EH (cell line): ENCODE data around the gene DCUN1D1.

Source experiments
- DNase-seq: peaks from one replicate; pipeline ENCODE4 v3.0.0-alpha.2; 2015; ENCODE audit warnings: low read depth

The DCUN1D1 gene

GRCh38 chr3:182936239-182936917 lies 44.0 kb downstream of the DCUN1D1 start:
- DNase-seq: no peak

- no peak for DNase-seq
These were observed 44.5 kb downstream of the DCUN1D1 start for GRCh38 chr3:182935803-182936202.

- DNase-seq: no peak
These were observed 54.4 kb downstream of the DCUN1D1 start for GRCh38 chr3:182925944-182926337.

- DNase-seq: peak; percentile 77
These were observed 54.9 kb downstream of the DCUN1D1 start for GRCh38 chr3:182925330-182925943.

GRCh38 chr3:182921665-182922355 lies 58.5 kb downstream of the DCUN1D1 start:
- peak; percentile 27 for DNase-seq

GRCh38 chr3:182920515-182921084 lies 59.7 kb downstream of the DCUN1D1 start:
- DNase-seq: peak; percentile 8

GRCh38 chr3:182919866-182920357 lies 60.4 kb downstream of the DCUN1D1 start:
- DNase-seq: no peak

- no peak for DNase-seq
These were observed 63.2 kb downstream of the DCUN1D1 start for GRCh38 chr3:182917134-182917533.

- DNase-seq: peak; percentile 51
These were observed 66.0 kb downstream of the DCUN1D1 start for GRCh38 chr3:182914341-182914740.

GRCh38 chr3:182913889-182914288 lies 66.4 kb downstream of the DCUN1D1 start:
- DNase-seq: peak; percentile 12

GRCh38 chr3:182912474-182912873 lies 67.9 kb downstream of the DCUN1D1 start:
- DNase-seq: no peak

GRCh38 chr3:182911782-182912111 lies 68.6 kb downstream of the DCUN1D1 start:
- no peak for DNase-seq

- DNase-seq: no peak
These were observed 69.2 kb downstream of the DCUN1D1 start for GRCh38 chr3:182910936-182911781.

GRCh38 chr3:182909318-182910040 lies 70.9 kb downstream of the DCUN1D1 start:
- DNase-seq: peak; percentile 41

- peak; percentile 46 for DNase-seq
These were observed 71.9 kb downstream of the DCUN1D1 start for GRCh38 chr3:182908471-182908870.

- no peak for DNase-seq
These were observed 74.3 kb downstream of the DCUN1D1 start for GRCh38 chr3:182906036-182906435.

- DNase-seq: no peak
These were observed 74.7 kb downstream of the DCUN1D1 start for GRCh38 chr3:182905623-182906022.

- DNase-seq: no peak
These were observed 76.2 kb downstream of the DCUN1D1 start for GRCh38 chr3:182904164-182904563.

- no peak for DNase-seq
These were observed 78.1 kb downstream of the DCUN1D1 start for GRCh38 chr3:182902236-182902635.

GRCh38 chr3:182896553-182896952 lies 83.8 kb downstream of the DCUN1D1 start:
- no peak for DNase-seq

GRCh38 chr3:182895513-182896112 lies 84.7 kb downstream of the DCUN1D1 start:
- DNase-seq: no peak
